Vagina (tissue), 2 donors: ENCODE results near the gene CCBE1.

Experiments used
- POLR2AphosphoS5 ChIP-seq, 2 donors: sonication (generic); formaldehyde crosslinking; IDR thresholded peaks; one replicate each; pipeline ENCODE4 v1.9.0; 2017; ENCODE audit warnings: antibody characterized with exemption in 2 of 2, mild to moderate bottlenecking in 2 of 2, low read depth in 1 of 2; ENCODE audit not compliant: insufficient read depth in 1 of 2
- TF ChIP-seq, protein P1 (sequence below), 3 experiments: fragments of 450-650 bp in 2 of 3; fragments of 200-600 bp in 1 of 3; sonication (generic) in 1 of 3; IDR thresholded peaks; one replicate each; pipeline ENCODE4 v1.5.1; 2017 to 2019; ENCODE audit warnings: antibody characterized with exemption in 3 of 3, mild to moderate bottlenecking in 2 of 3, moderate library complexity in 2 of 3

DNA sequence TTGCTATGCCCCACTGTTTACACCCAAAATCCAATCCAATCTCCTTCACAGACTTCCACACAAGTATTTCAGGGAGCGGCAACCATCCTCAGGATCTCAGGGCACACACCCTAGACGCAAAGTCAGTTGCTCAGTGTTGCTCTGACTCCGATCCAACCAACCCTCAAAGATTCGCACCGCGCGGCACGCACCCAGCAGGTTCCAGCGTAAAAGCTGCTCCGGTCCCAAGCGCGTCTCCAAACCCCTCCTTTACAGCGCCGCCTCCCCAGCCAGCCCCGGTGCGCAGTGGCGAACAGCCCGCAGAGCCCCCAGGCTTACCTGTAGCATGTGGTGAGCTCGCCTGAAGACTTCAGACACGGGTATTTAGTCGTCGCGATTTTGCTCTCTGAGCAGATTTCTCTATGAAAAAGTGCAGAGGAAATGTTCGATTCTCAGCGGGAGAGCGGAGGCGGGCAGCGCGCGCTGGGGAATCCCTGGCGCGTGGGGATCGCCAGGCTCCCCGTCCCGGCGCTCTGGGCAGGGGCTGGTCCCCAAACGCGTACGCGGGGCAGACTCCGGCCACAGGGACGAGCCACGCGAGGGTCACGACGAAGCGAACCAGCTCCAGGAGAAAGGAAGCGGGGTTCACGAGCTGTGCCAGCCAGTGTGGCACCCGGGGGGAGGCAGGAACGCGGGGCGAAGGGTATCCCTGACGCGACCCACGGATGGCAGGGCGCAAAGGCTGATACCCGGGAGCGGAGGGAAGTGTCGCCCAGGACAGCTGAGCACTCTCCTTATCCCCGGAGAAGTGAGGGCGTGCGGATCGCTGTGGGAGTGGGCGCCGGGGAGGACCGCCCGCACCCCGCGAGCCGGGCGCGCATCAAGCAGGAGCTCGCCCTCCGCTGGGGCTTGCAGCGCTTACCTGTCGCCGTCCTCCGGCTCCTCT lies 650 bp downstream of the CCBE1 start:
- TF ChIP-seq, protein P1, sequence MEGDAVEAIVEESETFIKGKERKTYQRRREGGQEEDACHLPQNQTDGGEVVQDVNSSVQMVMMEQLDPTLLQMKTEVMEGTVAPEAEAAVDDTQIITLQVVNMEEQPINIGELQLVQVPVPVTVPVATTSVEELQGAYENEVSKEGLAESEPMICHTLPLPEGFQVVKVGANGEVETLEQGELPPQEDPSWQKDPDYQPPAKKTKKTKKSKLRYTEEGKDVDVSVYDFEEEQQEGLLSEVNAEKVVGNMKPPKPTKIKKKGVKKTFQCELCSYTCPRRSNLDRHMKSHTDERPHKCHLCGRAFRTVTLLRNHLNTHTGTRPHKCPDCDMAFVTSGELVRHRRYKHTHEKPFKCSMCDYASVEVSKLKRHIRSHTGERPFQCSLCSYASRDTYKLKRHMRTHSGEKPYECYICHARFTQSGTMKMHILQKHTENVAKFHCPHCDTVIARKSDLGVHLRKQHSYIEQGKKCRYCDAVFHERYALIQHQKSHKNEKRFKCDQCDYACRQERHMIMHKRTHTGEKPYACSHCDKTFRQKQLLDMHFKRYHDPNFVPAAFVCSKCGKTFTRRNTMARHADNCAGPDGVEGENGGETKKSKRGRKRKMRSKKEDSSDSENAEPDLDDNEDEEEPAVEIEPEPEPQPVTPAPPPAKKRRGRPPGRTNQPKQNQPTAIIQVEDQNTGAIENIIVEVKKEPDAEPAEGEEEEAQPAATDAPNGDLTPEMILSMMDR (IDR thresholded peaks at IDR 0.05): no peak
- TF ChIP-seq POLR2AphosphoS5 (IDR thresholded peaks at IDR 0.05; ENCODE audit: insufficient read depth in 1 of 2, low read depth in 1 of 2): no peak
